ENCODE measurements around the gene NHLH2.

GRCh38 chr1:115797486-115797885 lies 43.4 kb downstream of the NHLH2 start:
- TF ChIP-seq CTCF (IDR thresholded peaks at IDR 0.05) (no peak), POLR2A (IDR thresholded peaks at IDR 0.05) (no peak)

Measured in body of pancreas (tissue), 4 donors.